A673 (cell line): ENCODE measurements around the gene C3orf22. TPM values are rescaled to one million over a fixed set of nuclear protein-coding genes. Genes with fewer than 3 reads are reported as not detected.
"Not testable (repeated sequence)": the region's sequence is repeated elsewhere in the genome, so short reads cannot be mapped to it uniquely, and the experiment has no call there.

ENCODE experiments used
- BruUV-seq: library from RNA; stranded (reverse); fragments of 400-500 nt; replicated peaks from 2 replicates; lab custom pipeline; 2021; lab: Mats Ljungman, UMichigan
- CTCF ChIA-PET: fragments of 300-600 bp; sonication (Branson Sonifier 250); formaldehyde crosslinking; loops from one replicate; lab custom pipeline; 2022; ENCODE audit warnings: antibody characterized with exemption; lab: Charles Lee
- POLR2A ChIA-PET: fragments of 300-600 bp; sonication (Branson Sonifier 250); formaldehyde crosslinking; loops from one replicate; lab custom pipeline; 2022; ENCODE audit warnings: antibody characterized with exemption; ENCODE audit not compliant: low non-redundant PET; lab: Charles Lee
- DNase-seq: peaks from one replicate; pipeline ENCODE4 v3.0.0-alpha.2; 2015; ENCODE audit warnings: low spot score
- H3K27ac ChIP-seq: fragments of 200-600 bp; sonication (generic); 2 replicates; pipeline ENCODE4 v1.5.1; 2016; ENCODE audit warnings: mixed run types, low read depth, mild to moderate bottlenecking, mixed read lengths, antibody characterized with exemption, low read length; ENCODE audit not compliant: poor library complexity, severe bottlenecking
- H3K27me3 ChIP-seq: fragments of 200-600 bp; sonication (generic); replicated peaks from 2 replicates; pipeline ENCODE4 v1.6.1; 2017; ENCODE audit warnings: mixed run types, low read depth, mild to moderate bottlenecking, mixed read lengths, antibody characterized with exemption, low read length; ENCODE audit not compliant: insufficient read depth, poor library complexity
- H3K36me3 ChIP-seq: fragments of 200-600 bp; sonication (generic); 2 replicates; pipeline ENCODE4 v1.6.1; 2016; ENCODE audit warnings: mixed run types, mild to moderate bottlenecking, mixed read lengths, antibody characterized with exemption, low read length; ENCODE audit not compliant: insufficient read depth, poor library complexity, severe bottlenecking
- H3K4me1 ChIP-seq: fragments of 200-600 bp; sonication (generic); 2 replicates; pipeline ENCODE4 v1.6.1; 2017; ENCODE audit warnings: mixed run types, mild to moderate bottlenecking, mixed read lengths, antibody characterized with exemption, low read length; ENCODE audit not compliant: insufficient read depth, poor library complexity, severe bottlenecking
- H3K4me3 ChIP-seq: fragments of 200-600 bp; sonication (generic); 2 replicates; pipeline ENCODE4 v1.5.1; 2016; ENCODE audit warnings: low read depth, mixed run types, mild to moderate bottlenecking, mixed read lengths, low read length; ENCODE audit not compliant: poor library complexity, severe bottlenecking
- H3K9me3 ChIP-seq: fragments of 200-600 bp; sonication (generic); 2 replicates; pipeline ENCODE4 v1.6.1; 2016; ENCODE audit warnings: mixed run types, low read depth, mild to moderate bottlenecking, mixed read lengths, antibody characterized with exemption, low read length; ENCODE audit not compliant: poor library complexity, severe bottlenecking
- EZH2 ChIP-seq: fragments of 200-600 bp; sonication (generic); IDR thresholded peaks from 2 replicates; pipeline ENCODE4 v1.6.1; 2017; ENCODE audit warnings: borderline replicate concordance, low read depth, mild to moderate bottlenecking, mixed read lengths, antibody characterized with exemption, low read length; ENCODE audit not compliant: poor library complexity, severe bottlenecking
- intact Hi-C: fragments of 100-400 bp; cut with micrococcal nuclease; formaldehyde crosslinking; loops from one replicate; pipeline ENCODE4 v1.10.0; 2022; ENCODE audit not compliant: unreplicated experiment
- total RNA-seq: library from RNA; stranded (reverse); gene quantifications from 2 replicates; pipeline ENCODE4 v1.2.3, GENCODE V29; 2021
- TF ChIP-seq, protein P1 (sequence below): fragments of 300-800, 200-600 bp; sonication (generic); conservative IDR thresholded peaks from 2 replicates; pipeline ENCODE4 v1.5.1; 2017; ENCODE audit warnings: low read depth, mild to moderate bottlenecking, antibody characterized with exemption, low read length, moderate library complexity, mixed read lengths

Gene C3orf22
- total RNA-seq, 1 experiment from 2014 or later: not detected

DNA sequence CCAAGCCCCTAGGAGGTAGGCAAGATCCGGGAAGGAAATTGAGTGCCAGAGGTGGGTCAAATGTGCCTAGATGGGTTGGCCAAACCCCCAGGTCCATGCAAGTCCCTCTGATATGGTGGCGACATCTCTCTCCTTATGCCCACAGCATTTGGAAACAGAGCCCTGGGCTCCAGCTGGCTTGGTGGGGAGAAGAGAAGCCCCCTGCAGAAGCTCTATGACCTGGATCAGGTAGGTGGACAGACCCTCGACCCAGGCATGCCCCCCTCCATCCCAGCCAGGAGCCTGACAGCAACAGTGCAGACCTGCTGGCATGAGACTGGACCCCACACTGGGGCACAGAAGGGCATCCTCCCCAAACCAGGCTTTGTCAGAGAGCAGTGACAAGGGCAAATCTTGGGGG lies 22.6 kb downstream of the C3orf22 start:
- CTCF ChIA-PET: no interaction called here
- Histone ChIP-seq H3K27ac (no peak overlapping the region), H3K4me3 (no peak overlapping the region), H3K36me3 (no peaks in the 10 kb centered on the region), H3K9me3 (no peaks in the 10 kb centered on the region), H3K4me1 (peaks cover 7% of the 10 kb centered on the region), H3K27me3 (peaks cover 18% of the 10 kb centered on the region)
- BruUV-seq: no TSS peak
- POLR2A ChIA-PET: no interaction called here
- TF ChIP-seq, protein P1, sequence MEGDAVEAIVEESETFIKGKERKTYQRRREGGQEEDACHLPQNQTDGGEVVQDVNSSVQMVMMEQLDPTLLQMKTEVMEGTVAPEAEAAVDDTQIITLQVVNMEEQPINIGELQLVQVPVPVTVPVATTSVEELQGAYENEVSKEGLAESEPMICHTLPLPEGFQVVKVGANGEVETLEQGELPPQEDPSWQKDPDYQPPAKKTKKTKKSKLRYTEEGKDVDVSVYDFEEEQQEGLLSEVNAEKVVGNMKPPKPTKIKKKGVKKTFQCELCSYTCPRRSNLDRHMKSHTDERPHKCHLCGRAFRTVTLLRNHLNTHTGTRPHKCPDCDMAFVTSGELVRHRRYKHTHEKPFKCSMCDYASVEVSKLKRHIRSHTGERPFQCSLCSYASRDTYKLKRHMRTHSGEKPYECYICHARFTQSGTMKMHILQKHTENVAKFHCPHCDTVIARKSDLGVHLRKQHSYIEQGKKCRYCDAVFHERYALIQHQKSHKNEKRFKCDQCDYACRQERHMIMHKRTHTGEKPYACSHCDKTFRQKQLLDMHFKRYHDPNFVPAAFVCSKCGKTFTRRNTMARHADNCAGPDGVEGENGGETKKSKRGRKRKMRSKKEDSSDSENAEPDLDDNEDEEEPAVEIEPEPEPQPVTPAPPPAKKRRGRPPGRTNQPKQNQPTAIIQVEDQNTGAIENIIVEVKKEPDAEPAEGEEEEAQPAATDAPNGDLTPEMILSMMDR: no peak
- TF ChIP-seq EZH2: no peak
- intact Hi-C loops: no loop called here
- no peak for DNase-seq

DNA sequence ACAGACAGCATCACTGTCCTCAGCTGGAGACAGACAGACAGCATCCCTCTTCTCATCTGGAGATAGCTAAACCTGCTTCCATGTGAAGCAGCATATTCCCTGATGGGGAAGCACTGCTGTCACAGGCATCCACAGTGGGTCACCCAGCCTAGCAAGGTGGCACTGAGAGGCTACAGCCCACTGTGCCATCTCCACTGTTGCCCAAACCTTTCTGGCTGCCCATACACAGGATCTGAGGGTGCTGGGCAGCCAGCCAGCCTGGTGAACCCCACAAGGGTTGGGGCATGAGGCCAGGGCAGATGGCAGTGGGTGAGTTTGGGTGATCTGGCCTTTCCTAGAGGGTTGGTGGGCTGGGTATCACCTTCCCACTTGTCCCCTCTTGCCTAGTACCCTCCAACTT lies 23.1 kb downstream of the C3orf22 start:
- TF ChIP-seq, protein P1: no peak
- TF ChIP-seq EZH2: no peak

DNA sequence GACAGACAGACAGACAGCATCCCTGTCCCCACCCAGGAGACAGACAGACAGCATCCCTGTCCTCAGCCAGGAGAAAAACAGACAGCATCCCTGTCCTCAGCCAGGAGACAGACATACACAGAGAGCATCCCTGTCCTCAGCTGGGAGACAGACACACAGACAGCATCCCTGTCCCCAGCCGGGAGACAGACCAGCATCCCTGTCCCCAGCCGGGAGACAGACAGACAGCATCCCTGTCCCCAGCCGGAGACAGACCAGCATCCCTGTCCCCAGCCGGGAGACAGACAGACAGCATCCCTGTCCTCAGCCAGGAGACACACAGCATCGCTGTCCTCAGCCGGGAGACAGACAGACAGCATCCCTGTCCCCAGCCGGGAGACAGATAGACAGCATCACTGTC lies 24.0 kb downstream of the C3orf22 start:
- DNase-seq, CTCF ChIA-PET, BruUV-seq, POLR2A ChIA-PET, H3K9me3 ChIP-seq, intact Hi-C loops, H3K27ac ChIP-seq, H3K4me3 ChIP-seq, H3K4me1 ChIP-seq, H3K36me3 ChIP-seq: not testable (repeated sequence)
- peaks cover 18% of the 10 kb centered on the region for H3K27me3 ChIP-seq

More for the DNA sequence above, 23.1 kb downstream of the C3orf22 start:
- Histone ChIP-seq H3K4me1 (peaks cover 5% of the 10 kb centered on the region), H3K4me3 (no peak overlapping the region), H3K27ac (no peak overlapping the region), H3K9me3 (no peaks in the 10 kb centered on the region), H3K27me3 (peaks cover 18% of the 10 kb centered on the region), H3K36me3 (no peaks in the 10 kb centered on the region)
- DNase-seq: no peak
- no TSS peak for BruUV-seq
- intact Hi-C loops: no loop called here
- ChIA-PET POLR2A (no interaction called here), CTCF (no interaction called here)

DNA sequence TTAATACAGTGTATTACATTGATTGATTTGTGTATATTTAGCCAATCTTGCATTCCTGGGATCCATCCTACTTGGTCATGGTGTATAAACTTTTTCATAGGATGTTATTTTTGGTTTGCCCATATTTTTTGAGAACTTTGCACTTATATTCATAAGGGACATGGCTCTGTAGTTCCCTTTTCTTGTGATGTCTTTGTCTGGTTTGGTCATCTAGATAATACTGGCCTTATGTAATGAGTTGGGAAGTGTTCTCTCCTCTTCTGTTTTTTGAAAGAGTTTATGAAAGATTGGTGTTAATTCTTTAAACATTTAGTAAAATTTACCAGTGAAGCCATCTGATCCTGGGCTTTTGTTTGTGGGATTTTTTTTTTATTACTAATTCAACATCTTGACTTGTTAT lies 25.2 kb downstream of the C3orf22 start:
- H3K27ac ChIP-seq: no peak overlapping the region
- ChIA-PET POLR2A (no interaction called here), CTCF (no interaction called here)
- H3K27me3 ChIP-seq: peaks cover 18% of the 10 kb centered on the region
- H3K36me3 ChIP-seq: no peaks in the 10 kb centered on the region
- no peak for DNase-seq
- peaks cover 8% of the 10 kb centered on the region for H3K4me1 ChIP-seq
- no peak overlapping the region for H3K4me3 ChIP-seq
- H3K9me3 ChIP-seq: no peaks in the 10 kb centered on the region
- BruUV-seq: no TSS peak
- intact Hi-C loops: no loop called here
- TF ChIP-seq, protein P1: no peak
- no peak for TF ChIP-seq EZH2
